ENCODE measurements around the gene NFATC2IP.
"Not testable (repeated sequence)": the region's sequence is repeated elsewhere in the genome, so short reads cannot be mapped to it uniquely, and the experiment has no call there.

Gene NFATC2IP

GRCh38 chr16:28999577-28999976 lies 48.8 kb downstream of the NFATC2IP start:
- no peaks in the 10 kb centered on the region for H3K9me3 ChIP-seq (ENCODE audit: control insufficient read depth, insufficient read depth, low read depth, low read length)
- no peaks in the 10 kb centered on the region for H3K27me3 ChIP-seq (ENCODE audit: control insufficient read depth, insufficient read depth, low read length)
- no peak overlapping the region for H3K9ac ChIP-seq (ENCODE audit: low read length)
- no peaks in the 10 kb centered on the region for H3K36me3 ChIP-seq (ENCODE audit: control insufficient read depth, insufficient read depth, low read length)
- H3K27ac ChIP-seq (ENCODE audit: low read depth, low read length), result no peak overlapping the region
- H3K4me1 ChIP-seq (ENCODE audit: control insufficient read depth, insufficient read depth, low read length), result no peaks in the 10 kb centered on the region
- H3K4me3 ChIP-seq (ENCODE audit: low read depth, low read length), result no peak overlapping the region

- Histone ChIP-seq H3K9ac (ENCODE audit: low read length) (no peak overlapping the region), H3K27ac (ENCODE audit: low read depth, low read length) (no peak overlapping the region), H3K27me3 (ENCODE audit: control insufficient read depth, insufficient read depth, low read length) (no peaks in the 10 kb centered on the region), H3K9me3 (ENCODE audit: control insufficient read depth, insufficient read depth, low read depth, low read length) (no peaks in the 10 kb centered on the region), H3K4me1 (ENCODE audit: control insufficient read depth, insufficient read depth, low read length) (no peaks in the 10 kb centered on the region), H3K4me3 (ENCODE audit: low read depth, low read length) (no peak overlapping the region), H3K36me3 (ENCODE audit: control insufficient read depth, insufficient read depth, low read length) (no peaks in the 10 kb centered on the region)
Measured at GRCh38 chr16:29000019-29000418, 49.3 kb downstream of the NFATC2IP start.

GRCh38 chr16:29004496-29005139 lies 53.9 kb downstream of the NFATC2IP start:
- H3K4me3 ChIP-seq (ENCODE audit: low read depth, low read length); H3K27me3 ChIP-seq (ENCODE audit: control insufficient read depth, insufficient read depth, low read length); H3K36me3 ChIP-seq (ENCODE audit: control insufficient read depth, insufficient read depth, low read length); H3K9me3 ChIP-seq (ENCODE audit: control insufficient read depth, insufficient read depth, low read depth, low read length); H3K27ac ChIP-seq (ENCODE audit: low read depth, low read length); H3K4me1 ChIP-seq (ENCODE audit: control insufficient read depth, insufficient read depth, low read length); H3K9ac ChIP-seq (ENCODE audit: low read length): not testable (repeated sequence)

GRCh38 chr16:29007730-29008593 lies 57.2 kb downstream of the NFATC2IP start:
- Histone ChIP-seq H3K36me3 (ENCODE audit: control insufficient read depth, insufficient read depth, low read length) (no peaks in the 10 kb centered on the region), H3K9me3 (ENCODE audit: control insufficient read depth, insufficient read depth, low read depth, low read length) (no peaks in the 10 kb centered on the region), H3K4me1 (ENCODE audit: control insufficient read depth, insufficient read depth, low read length) (no peaks in the 10 kb centered on the region), H3K9ac (ENCODE audit: low read length) (no peak overlapping the region), H3K4me3 (ENCODE audit: low read depth, low read length) (no peak overlapping the region), H3K27ac (ENCODE audit: low read depth, low read length) (no peak overlapping the region), H3K27me3 (ENCODE audit: control insufficient read depth, insufficient read depth, low read length) (no peaks in the 10 kb centered on the region)

- H3K4me1 ChIP-seq (ENCODE audit: control insufficient read depth, insufficient read depth, low read length), result no peaks in the 10 kb centered on the region
- no peak overlapping the region for H3K27ac ChIP-seq (ENCODE audit: low read depth, low read length)
- no peak overlapping the region for H3K9ac ChIP-seq (ENCODE audit: low read length)
- no peaks in the 10 kb centered on the region for H3K9me3 ChIP-seq (ENCODE audit: control insufficient read depth, insufficient read depth, low read depth, low read length)
- H3K36me3 ChIP-seq (ENCODE audit: control insufficient read depth, insufficient read depth, low read length), result no peaks in the 10 kb centered on the region
- no peaks in the 10 kb centered on the region for H3K27me3 ChIP-seq (ENCODE audit: control insufficient read depth, insufficient read depth, low read length)
- H3K4me3 ChIP-seq (ENCODE audit: low read depth, low read length), result no peak overlapping the region
Measured at GRCh38 chr16:29009050-29009837, 58.5 kb downstream of the NFATC2IP start.

- no peaks in the 10 kb centered on the region for H3K4me1 ChIP-seq (ENCODE audit: control insufficient read depth, insufficient read depth, low read length)
- H3K9ac ChIP-seq (ENCODE audit: low read length), result no peak overlapping the region
- no peak overlapping the region for H3K27ac ChIP-seq (ENCODE audit: low read depth, low read length)
- no peaks in the 10 kb centered on the region for H3K36me3 ChIP-seq (ENCODE audit: control insufficient read depth, insufficient read depth, low read length)
- no peaks in the 10 kb centered on the region for H3K9me3 ChIP-seq (ENCODE audit: control insufficient read depth, insufficient read depth, low read depth, low read length)
- no peak overlapping the region for H3K4me3 ChIP-seq (ENCODE audit: low read depth, low read length)
- no peaks in the 10 kb centered on the region for H3K27me3 ChIP-seq (ENCODE audit: control insufficient read depth, insufficient read depth, low read length)
Measured at GRCh38 chr16:29009838-29010166, 59.1 kb downstream of the NFATC2IP start.

GRCh38 chr16:29011112-29011511 lies 60.4 kb downstream of the NFATC2IP start:
- no peak overlapping the region for H3K9ac ChIP-seq (ENCODE audit: low read length)
- no peaks in the 10 kb centered on the region for H3K4me1 ChIP-seq (ENCODE audit: control insufficient read depth, insufficient read depth, low read length)
- no peaks in the 10 kb centered on the region for H3K9me3 ChIP-seq (ENCODE audit: control insufficient read depth, insufficient read depth, low read depth, low read length)
- no peak overlapping the region for H3K27ac ChIP-seq (ENCODE audit: low read depth, low read length)
- no peak overlapping the region for H3K4me3 ChIP-seq (ENCODE audit: low read depth, low read length)
- H3K36me3 ChIP-seq (ENCODE audit: control insufficient read depth, insufficient read depth, low read length), result no peaks in the 10 kb centered on the region
- H3K27me3 ChIP-seq (ENCODE audit: control insufficient read depth, insufficient read depth, low read length), result no peaks in the 10 kb centered on the region

- H3K36me3 ChIP-seq (ENCODE audit: control insufficient read depth, insufficient read depth, low read length), result no peaks in the 10 kb centered on the region
- H3K4me1 ChIP-seq (ENCODE audit: control insufficient read depth, insufficient read depth, low read length), result no peaks in the 10 kb centered on the region
- H3K27ac ChIP-seq (ENCODE audit: low read depth, low read length), result no peak overlapping the region
- H3K9ac ChIP-seq (ENCODE audit: low read length), result no peak overlapping the region
- no peaks in the 10 kb centered on the region for H3K9me3 ChIP-seq (ENCODE audit: control insufficient read depth, insufficient read depth, low read depth, low read length)
- H3K4me3 ChIP-seq (ENCODE audit: low read depth, low read length), result no peak overlapping the region
- no peaks in the 10 kb centered on the region for H3K27me3 ChIP-seq (ENCODE audit: control insufficient read depth, insufficient read depth, low read length)
Measured at GRCh38 chr16:29011851-29012250, 61.1 kb downstream of the NFATC2IP start.

- no peak overlapping the region for H3K27ac ChIP-seq (ENCODE audit: low read depth, low read length)
- H3K27me3 ChIP-seq (ENCODE audit: control insufficient read depth, insufficient read depth, low read length), result no peaks in the 10 kb centered on the region
- no peak overlapping the region for H3K9ac ChIP-seq (ENCODE audit: low read length)
- no peaks in the 10 kb centered on the region for H3K4me1 ChIP-seq (ENCODE audit: control insufficient read depth, insufficient read depth, low read length)
- no peak overlapping the region for H3K4me3 ChIP-seq (ENCODE audit: low read depth, low read length)
- no peaks in the 10 kb centered on the region for H3K9me3 ChIP-seq (ENCODE audit: control insufficient read depth, insufficient read depth, low read depth, low read length)
- no peaks in the 10 kb centered on the region for H3K36me3 ChIP-seq (ENCODE audit: control insufficient read depth, insufficient read depth, low read length)
Measured at GRCh38 chr16:29012913-29013553, 62.3 kb downstream of the NFATC2IP start.

GRCh38 chr16:29014561-29015069 lies 63.9 kb downstream of the NFATC2IP start:
- Histone ChIP-seq H3K27me3 (ENCODE audit: control insufficient read depth, insufficient read depth, low read length) (no peaks in the 10 kb centered on the region), H3K36me3 (ENCODE audit: control insufficient read depth, insufficient read depth, low read length) (no peaks in the 10 kb centered on the region), H3K9me3 (ENCODE audit: control insufficient read depth, insufficient read depth, low read depth, low read length) (no peaks in the 10 kb centered on the region), H3K4me1 (ENCODE audit: control insufficient read depth, insufficient read depth, low read length) (no peaks in the 10 kb centered on the region), H3K4me3 (ENCODE audit: low read depth, low read length) (no peak overlapping the region), H3K9ac (ENCODE audit: low read length) (no peak overlapping the region), H3K27ac (ENCODE audit: low read depth, low read length) (no peak overlapping the region)

All from HUES6 (cell line).